CD4-positive, alpha-beta T cell treated with Interleukin-2 at 100 ng/mL for 4 hours (primary cell): ENCODE results near the gene RELT.

ENCODE experiments used
- DNase-seq: peaks from one replicate; pipeline ENCODE4 v3.0.0-alpha.2; 2020; ENCODE audit warnings: low spot score

RELT gene, protein sequence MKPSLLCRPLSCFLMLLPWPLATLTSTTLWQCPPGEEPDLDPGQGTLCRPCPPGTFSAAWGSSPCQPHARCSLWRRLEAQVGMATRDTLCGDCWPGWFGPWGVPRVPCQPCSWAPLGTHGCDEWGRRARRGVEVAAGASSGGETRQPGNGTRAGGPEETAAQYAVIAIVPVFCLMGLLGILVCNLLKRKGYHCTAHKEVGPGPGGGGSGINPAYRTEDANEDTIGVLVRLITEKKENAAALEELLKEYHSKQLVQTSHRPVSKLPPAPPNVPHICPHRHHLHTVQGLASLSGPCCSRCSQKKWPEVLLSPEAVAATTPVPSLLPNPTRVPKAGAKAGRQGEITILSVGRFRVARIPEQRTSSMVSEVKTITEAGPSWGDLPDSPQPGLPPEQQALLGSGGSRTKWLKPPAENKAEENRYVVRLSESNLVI

DNA sequence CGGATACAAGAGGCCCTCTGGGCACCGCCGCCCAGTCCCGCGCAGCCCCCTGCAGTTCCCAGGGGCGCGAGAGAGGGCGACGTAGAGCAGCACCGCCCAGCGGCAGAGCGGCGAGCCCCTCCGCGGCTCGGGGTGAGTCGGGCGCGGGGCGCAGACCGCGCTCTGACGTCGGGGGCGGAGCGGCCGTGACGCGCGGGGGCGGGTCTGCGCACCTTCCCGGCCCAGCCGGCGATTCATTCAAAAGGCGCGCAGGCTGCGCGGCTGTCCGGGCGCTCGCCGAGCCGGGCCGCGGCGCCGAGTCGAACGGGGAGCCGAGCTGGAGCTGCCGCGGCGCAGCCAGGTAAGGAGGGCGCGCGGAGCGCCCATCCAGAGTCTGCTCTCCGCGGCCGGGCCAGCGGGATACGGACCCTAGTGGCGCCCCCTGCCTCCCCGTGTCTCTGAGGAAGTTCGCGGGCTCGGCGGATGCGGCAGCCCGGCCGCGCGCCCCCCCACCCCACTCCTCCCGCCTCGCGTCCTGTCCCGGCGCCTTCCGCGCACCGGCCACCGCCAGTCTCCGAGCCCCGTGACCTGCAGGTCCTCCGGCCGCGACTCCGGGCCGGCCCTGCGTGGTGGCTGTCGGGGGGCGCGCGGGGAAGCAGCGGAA lies at the start of gene RELT:
RELT (plus strand) TSS at position 240 of the 643 bp plus-strand sequence. CDS start 12,738 bp downstream, outside the sequence.
- DNase-seq: peak; percentile 94

DNA sequence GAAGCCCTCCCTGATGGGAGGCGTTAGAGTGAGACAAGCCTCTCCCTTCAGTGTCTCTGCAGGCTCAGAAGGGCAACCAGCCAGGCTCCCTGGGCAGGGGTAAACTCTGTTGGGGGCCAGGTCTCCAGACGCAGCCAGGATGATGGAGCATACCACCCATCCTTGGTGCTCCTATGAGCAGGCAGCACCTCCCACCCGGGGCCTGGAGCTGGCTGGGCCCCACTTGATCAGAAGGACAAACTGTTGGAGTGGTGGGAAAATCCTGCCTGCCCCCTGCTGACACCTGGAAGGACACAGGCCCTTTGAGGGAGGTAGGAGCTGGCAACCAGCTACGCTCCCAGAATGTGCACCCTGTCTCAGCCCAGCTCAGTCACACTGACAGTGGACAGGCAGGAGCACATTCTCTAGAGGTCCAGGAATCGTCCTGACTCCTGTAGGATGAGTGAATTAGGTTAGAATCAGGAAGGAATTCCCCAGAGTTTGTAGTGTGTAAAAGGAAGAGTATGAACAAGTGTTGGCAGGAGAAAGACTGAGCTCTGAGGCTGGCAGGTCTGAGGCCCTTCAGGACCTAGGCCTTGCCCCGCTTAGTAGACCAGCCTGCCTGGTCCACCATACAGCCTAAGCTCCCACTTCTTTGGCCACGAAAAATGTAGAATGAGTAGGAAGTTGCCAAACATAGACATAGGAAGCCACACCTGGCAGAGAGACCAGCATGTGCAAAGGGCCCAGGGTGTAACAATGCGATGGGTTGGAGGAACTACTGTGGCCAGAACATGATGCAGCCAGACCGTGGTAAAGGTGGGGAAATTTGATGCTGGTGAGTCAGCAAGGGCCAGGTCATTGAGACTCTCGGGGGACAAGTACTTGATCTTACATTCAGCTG lies 49.0 kb upstream of the RELT start:
- no peak for DNase-seq

DNA sequence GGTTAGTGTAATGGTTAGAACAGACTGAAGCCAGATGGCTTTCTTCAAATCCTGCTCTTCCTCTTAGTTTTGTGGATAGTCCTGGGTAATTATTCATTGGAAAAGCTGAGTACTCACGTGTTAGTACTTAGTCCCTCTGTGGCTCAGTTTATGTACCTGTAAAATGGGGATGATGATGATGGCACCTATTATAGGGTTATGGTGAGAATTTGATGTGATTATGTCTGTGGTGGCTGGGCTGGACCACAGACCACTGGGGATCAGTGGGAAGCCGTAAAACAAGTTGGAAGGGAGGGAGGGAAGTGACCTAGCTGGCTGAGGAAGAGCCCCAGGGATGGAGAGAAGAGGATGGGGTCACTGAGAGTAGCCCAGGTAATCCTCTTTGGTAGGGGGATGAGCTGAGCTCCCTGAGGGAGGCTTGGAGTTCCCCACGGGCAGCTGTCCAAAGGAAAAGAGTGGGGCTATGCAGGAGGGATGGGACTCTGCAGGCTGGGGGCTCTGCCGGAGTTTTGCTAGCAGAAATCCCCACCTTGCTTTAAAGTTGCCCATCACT lies 48.3 kb upstream of the RELT start:
- no peak for DNase-seq

DNA sequence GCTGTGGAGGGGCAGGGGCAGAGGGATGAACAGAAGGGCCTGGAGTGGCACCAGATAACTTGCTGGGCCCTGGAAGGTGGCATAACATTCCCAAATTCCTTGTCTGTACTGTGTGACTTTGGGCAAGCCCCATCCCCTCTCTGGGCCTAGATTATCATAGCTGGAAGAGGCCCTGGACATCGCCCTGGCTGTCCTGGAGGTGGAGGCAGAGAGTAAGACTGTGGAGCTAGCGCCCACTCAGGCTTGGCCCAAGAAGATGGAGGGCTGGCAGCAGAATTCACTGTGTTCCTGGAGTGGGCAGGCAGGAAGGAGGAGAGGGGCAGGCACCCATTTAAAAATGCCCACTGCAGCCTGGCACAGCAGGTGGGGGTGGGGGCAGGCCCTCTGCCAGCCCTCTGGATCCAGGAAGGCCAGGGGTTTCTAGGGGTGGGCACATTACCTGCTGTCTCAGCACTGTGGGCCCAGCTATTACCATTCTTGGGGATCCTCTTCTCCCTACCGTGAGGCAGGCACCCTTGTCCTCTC lies 45.6 kb upstream of the RELT start:
- DNase-seq: no peak

DNA sequence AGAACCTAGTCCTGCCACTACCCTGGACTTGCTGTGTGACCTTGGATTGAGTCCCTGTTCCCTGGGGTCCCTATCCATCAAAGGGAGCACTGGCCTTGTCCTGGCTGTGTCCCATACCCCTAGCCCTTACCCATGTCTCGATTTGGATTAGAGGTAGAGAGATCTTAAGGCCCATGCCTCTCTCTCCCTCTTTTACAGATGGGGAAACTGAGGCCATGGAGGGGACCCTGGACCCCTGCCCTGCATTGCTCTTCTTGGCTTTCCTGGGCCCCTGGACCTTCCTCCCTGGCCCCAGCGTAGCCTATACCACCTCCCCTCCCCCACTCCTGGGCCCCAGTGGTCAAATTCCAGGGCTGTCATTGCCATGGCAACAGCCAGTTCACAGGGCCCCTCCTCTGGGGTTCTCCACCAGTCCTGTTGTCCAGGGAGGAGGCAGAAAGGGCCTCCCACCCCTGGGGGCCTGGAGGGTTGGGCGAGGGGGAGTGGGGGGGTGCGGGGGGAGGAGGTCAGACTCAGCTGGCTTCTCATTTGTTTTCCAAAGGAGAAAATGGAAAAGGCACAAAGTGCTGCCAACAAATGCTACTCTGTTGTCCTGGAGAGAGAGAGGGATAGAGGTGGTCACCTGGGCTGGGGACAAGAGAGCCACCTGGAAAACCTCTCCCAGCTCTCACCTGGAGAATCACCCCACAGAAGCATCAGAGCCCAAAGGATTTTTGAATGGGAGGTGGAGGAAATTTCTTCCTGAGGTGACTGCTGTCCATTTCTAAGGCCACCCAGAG lies 44.9 kb upstream of the RELT start:
- no peak for DNase-seq

DNA sequence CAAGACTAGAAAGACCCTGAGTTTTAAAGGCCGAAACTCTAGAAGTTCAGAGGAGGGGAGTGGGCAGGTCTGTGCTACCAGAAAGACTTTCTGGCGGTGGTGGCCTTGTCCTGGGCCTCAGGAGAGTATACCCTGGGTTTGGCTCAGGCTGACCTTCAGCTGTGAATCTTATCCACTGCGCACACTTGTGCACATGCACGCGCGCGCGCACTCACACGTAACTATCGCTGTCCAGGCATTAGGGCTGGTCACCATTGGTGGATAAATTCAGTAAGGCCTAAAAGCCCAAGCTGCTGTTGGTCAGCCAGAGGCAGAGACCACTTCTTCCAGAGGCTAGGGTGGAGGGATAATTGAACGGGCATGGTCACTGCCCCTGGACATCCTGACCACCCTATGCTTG lies 43.0 kb upstream of the RELT start:
- DNase-seq: no peak

DNA sequence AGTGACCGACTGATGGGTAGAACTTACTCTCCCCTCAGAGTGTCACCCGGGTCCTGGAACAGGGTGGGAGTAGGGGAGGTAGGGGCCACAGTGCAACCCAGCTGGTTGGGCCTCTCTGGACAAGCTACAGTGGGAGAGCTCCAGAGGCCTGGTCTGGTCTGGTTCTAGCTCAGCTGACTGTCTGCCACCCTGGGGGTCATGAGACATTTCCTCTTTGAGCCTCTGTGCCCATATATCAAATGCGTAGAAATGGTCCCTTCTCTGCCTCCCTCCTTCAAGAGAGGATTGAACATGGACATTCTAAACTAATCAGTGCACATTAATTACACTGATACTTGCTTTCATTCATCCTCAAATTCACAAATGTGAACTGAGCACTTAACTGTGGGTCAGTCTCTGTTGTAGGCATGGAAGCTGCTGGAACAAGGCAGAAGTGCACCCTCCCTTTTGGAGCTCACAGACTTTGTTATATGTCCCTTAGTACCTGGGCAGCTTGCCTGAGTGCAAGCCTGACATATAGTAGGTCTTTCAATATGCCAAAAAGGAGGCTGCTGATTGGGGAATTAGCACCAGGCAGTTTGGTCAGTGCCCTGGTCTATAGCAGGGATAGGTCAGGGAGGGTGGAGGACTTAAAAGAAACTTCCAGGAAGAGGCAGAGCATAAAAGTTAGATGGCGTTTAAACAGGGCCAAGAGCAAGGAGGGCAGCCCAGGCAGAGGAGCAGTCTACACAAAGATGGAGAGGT lies 42.4 kb upstream of the RELT start:
- no peak for DNase-seq

DNA sequence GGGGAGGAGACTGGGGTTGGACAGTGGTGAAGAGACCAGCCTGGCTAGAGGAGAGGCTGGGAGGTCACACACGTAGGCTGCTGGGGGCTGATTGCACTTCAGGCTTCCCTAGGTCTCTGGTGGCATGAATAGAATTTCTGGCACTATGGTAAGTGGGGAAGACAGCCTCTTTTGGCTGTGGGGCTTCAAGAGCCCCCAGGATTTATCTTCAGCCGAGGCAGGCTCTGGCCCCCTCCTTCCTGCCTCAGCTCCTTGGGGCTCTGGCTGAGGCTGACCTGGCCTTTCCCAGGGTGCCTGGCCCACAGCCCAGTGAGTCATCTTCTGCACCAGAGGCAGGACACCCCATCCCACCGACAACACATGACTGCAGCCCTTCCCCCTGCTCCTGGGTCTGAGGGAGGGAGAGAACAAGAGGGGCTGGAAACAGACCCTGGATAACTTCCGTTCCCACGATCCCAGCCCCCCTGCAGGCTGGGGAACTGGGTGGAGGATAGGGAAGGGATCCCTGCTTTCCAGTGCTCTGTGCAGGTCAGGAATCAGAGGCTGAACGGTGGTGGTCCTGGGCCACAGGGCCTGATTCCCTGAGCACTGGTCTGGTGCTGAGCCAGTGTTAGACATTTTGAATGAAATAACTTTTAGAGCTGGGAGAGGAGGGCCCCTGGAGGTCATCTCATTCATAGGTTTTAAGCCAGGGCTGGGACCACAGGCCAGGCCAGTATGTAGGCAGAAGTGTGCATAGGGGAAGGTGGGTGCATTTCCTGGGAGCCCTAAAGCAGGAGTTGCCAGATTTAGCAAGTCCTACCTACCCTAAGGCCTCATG lies 41.6 kb upstream of the RELT start:
- DNase-seq: no peak

DNA sequence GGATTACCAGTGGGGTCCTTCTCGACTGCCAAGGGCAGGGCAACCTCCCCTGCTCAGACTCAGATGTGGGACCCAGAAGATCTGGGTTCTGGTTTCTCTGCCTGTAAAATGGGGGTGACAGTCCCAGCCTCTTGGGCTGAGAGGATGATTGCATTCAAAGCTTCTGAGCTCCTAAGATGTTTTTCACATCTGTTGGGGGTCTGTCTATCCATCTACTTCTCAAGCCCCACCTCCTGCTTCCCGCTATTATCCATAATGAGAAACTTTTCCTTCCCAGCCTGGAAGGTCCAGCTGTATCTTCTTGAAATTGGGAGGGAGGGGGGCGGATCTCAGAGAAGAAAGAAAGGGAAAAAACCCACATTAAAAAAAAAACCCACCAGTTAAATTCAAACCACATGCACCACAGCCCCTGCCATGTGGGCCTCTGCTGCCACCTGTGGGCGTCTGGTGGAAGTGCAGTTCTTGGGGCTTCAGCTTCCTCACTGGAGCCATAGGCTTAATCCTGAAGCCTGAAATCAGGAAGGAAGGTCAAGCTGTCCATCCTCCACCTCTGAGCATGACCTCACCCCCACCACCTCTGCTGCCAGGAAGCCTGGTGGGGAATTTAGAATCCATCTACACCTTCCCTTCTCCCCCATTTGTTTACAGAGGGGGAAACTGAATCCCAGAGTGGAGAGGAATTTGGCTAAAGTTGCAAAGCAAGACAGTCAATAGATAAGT lies 40.8 kb upstream of the RELT start:
- peak; percentile 76 for DNase-seq

DNA sequence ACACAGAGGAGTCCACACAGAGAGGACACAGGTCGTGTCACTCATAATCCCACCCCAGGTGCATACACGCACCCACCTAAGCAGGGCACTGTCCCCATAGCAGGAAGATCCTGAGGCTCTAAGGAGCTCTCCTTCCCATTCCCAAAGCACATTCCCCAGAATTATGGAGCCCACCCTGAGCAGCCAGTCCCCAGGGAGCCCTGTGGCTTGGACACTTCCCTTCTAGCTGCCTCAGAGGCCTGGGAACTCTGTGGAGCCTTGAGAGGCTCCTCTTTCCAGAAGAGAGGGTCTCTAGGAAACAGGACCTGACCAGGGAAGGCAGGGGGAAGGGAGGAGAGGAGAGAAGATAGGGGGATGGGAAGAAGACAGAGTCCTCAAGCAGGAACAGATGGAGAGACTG lies 38.4 kb upstream of the RELT start:
- DNase-seq: no peak

DNA sequence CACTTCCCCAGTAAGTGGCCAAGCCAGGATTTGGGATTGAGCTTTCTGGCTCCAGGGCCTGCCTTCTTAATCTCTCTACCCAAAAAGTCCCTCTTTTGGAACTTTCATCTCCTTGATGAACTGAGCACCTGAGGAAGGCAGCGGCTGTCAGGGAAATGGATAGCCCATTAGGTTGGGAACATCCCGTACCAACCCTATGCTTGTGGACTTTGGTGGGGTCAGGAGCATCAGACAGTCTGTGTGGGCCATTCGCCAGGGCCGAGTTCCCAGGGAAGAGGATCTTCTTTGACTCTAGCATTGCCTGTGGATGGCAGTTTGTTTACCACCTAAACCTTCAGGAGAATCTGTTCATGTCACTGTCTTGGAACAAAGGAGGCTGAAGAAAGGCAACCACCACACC lies 37.9 kb upstream of the RELT start:
- DNase-seq: no peak

DNA sequence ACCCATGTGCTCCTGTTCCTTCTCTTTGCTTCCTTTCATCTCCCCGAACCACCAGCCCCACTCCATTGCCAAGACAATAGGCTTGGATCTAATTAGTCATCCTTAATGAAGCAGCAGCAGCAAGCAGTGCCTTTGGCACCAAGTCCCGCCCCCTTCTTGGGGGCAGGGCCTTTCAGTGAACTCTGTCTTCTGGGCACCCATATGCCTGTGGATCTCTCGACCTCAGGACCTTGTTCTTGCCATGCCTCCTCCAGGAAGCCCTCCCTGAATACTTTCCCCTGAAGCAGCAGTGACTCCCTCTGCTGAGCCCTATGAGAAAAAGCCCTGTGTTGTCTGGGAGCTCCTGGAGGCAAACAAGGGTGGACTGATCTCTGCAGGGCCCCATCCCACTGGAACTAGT lies 36.0 kb upstream of the RELT start:
- DNase-seq: no peak

DNA sequence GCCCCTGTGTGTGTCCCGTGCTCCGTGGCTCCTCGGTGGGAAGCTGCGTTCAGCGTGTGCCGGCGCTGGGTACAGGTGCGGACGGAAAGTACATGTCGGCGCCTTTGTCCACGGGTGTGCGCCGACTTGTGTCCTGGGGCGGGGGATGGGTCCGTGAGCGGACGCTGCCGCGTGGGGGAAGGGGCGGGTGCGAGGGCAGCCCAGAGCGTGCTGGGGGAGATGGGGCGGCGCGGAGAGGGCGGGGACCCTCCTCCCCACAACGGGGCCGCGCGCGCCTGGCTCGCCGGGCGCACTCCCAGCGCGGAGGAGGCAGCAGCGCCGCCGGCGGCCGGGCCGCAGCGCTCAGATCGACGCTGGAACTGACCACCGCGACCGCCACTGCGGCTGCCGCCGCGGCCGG lies 33.6 kb upstream of the RELT start:
- DNase-seq: no peak

DNA sequence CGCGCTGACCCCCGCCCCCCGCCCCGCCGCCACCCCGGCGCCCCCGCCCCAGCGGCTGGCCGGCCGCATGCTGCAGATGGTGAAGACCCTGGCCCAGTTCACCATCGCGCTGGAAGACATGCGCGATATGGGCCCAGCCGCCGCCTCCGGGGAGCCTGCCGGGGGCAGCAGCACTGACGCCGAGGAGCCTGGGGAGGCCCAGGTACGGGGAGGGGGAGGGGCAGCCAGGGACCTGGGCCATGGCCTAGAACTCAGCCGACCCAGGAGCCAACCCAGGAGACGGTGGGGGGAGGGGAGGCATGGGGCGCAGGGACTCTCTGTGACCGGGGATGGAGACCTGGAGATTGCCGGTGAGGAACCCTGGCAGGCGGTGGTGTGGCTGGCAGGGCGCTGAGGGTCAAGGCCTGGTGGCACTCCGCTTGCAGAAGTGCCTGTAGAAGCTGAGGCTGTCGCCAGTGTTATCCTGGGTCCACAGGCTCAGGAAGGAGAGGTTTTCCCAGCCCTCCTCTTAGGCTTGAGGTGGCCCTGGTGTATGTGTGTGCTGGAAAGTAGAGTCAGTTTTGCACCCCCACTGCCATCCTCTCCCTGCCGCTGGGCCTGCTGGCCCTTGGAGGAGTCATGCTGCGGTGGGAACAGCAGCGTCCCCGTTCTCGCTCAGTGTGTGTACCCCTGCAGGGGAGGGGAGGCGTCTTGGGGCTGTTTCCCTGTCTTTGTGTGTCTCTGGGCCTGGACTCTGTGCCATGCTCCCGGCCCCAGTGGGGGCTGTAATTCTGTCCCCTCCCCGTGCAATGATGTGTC lies 32.9 kb upstream of the RELT start:
- no peak for DNase-seq

DNA sequence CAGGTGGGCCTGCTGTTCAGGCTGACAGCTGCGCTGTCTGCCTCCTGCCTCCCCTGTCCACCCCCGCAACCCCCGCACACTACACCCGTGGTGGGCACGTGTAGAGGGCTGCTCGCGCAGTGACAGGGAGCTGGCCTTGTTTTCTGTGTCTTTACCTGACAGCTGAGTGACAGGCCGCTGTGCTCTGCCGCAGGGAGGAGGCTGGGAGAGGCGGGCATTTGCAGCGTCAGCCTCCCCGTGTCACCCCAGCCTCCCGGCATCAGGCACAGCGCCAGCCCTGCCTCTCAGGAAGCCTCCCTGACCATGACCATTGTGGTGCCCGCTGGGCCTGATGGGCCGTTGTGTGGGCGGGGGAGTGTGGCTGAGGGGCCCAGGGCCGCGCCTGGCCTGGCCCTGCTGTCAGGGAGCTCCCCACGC lies 32.0 kb upstream of the RELT start:
- DNase-seq: no peak

DNA sequence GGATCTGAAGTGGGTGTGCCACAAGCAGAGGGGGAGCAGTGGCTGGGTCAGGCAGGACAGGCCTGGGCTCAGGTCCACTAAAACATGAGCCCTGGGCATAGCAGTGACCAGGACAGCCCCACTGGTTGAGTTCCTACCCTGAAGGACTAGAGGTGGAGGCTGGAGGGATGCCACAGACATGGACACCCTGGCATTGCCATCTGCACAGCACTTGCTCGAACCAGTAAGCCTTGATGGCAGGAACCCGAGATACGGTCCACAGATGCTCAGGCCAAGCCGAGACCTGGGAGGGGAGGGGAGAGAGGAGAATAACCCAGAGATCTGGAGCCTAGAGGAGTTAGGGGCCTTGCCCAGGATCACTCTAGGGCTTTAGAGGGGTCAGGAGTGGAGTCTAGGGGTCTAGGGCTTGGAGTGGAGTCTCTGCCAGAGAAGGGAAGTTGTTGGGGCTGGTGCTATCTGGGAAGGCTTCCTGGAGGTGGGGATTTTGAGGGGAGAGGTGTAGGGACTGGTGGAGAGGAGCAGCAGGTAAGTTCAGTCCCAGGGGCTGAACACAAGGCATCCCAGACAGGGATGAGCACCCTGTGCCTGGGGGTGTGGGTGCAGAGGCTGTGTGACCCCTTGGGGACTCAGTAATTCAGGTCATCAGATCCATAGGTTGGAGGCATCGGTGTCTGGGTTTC lies 30.6 kb upstream of the RELT start:
- DNase-seq: no peak

DNA sequence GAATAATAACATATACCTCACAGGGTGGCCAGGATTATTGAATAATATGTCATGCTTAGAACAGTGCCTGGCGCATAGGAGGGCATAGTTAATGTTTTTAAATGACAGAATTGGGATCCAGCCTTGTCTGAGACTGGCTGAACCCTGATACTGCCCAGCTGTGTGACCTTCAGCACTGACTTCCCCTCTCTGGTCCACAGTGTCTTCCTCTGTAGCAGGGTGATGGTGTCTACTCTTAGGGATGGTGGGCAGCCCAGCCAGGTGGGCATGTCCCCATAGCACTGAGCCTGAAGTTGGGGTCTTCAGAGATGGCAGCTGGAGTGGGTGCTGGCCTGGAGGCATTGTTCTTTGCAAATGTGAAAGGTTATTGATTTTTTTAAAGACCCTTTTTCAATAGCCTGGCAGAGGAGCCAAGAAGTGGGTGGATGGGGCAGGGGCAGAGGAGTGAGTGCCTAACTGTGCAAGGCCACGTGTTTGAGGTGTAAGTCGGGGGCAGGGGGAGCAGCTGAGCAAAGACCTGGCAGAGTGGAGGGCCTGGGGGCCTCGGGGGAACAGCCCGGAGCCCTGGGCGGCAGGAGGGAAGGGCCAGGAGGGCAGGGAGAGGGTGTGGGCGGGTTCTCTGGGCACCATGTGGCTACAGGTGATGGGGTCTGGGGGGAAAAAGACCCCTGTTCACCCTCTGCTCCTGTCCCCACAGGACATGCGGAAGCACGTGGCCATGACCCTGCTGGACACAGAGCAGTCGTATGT lies 29.8 kb upstream of the RELT start:
- no peak for DNase-seq
